ENCODE data around the gene LPIN1. TPM values are rescaled to one million over a fixed set of nuclear protein-coding genes. Genes with fewer than 3 reads are reported as not detected.

LPIN1 gene
- total and polyA plus RNA-seq, 4 donors = 10.1 to 27.4 (median 13.4) TPM

- H3K9me3 ChIP-seq (ENCODE audit: control insufficient read depth in 4 of 4, low read length in 3 of 4) = no peaks in the 10 kb centered on the region
- WGBS = 94% methylated on average over 12 of the region's 12 CpGs
- TF ChIP-seq GABPA (IDR thresholded peaks at IDR 0.05 in 1 of 2, conservative IDR thresholded peaks at IDR 0.05 in 1 of 2) = no peak
- DNase-seq (ENCODE audit: low spot score) = no peak
- H3K27me3 ChIP-seq (ENCODE audit: control insufficient read depth in 4 of 4, insufficient read depth in 4 of 4, low read length in 3 of 4) = no peaks in the 10 kb centered on the region
- peaks cover 14 to 42% (median 36%) of the 10 kb centered on the region in 4 donors for H3K36me3 ChIP-seq (ENCODE audit: control insufficient read depth in 4 of 4, insufficient read depth in 3 of 4, low read depth in 1 of 4, low read length in 3 of 4)
- no peak overlapping the region for H3K9ac ChIP-seq (ENCODE audit: low read depth in 1 of 2, low read length in 2 of 2)
- no peak overlapping the region for H3K27ac ChIP-seq (ENCODE audit: low read depth in 1 of 2, low read length in 2 of 2)
- H3K4me1 ChIP-seq (ENCODE audit: control insufficient read depth in 4 of 4, insufficient read depth in 4 of 4, low read length in 3 of 4) = no peaks in the 10 kb centered on the region
- H3K4me3 ChIP-seq (ENCODE audit: low read depth in 1 of 3, low read length in 3 of 3) = no peak overlapping the region
Measured at GRCh38 chr2:11809586-11810236, 63.3 kb downstream of the LPIN1 start.

GRCh38 chr2:11810237-11810977 lies 64.0 kb downstream of the LPIN1 start:
- Histone ChIP-seq H3K27me3 (ENCODE audit: control insufficient read depth in 4 of 4, insufficient read depth in 4 of 4, low read length in 3 of 4) (no peaks in the 10 kb centered on the region), H3K9ac (ENCODE audit: low read depth in 1 of 2, low read length in 2 of 2) (no peak overlapping the region), H3K36me3 (ENCODE audit: control insufficient read depth in 4 of 4, insufficient read depth in 3 of 4, low read depth in 1 of 4, low read length in 3 of 4) (peaks cover 20 to 42% (median 33%) of the 10 kb centered on the region in 4 donors), H3K4me3 (ENCODE audit: low read depth in 1 of 3, low read length in 3 of 3) (no peak overlapping the region), H3K9me3 (ENCODE audit: control insufficient read depth in 4 of 4, low read length in 3 of 4) (no peaks in the 10 kb centered on the region), H3K27ac (ENCODE audit: low read depth in 1 of 2, low read length in 2 of 2) (no peak overlapping the region), H3K4me1 (ENCODE audit: control insufficient read depth in 4 of 4, insufficient read depth in 4 of 4, low read length in 3 of 4) (no peaks in the 10 kb centered on the region)
- DNase-seq (ENCODE audit: low spot score) = no peak
- TF ChIP-seq REST (IDR thresholded peaks at IDR 0.05) (no peak), FOXA2 (IDR thresholded peaks at IDR 0.05) (no peak), TAF1 (conservative IDR thresholded peaks at IDR 0.05) (no peak), HNF4G (IDR thresholded peaks at IDR 0.05) (no peak), JUND (IDR thresholded peaks at IDR 0.05) (no peak), RXRA (IDR thresholded peaks at IDR 0.05) (no peak), NR2F2 (IDR thresholded peaks at IDR 0.05) (no peak), RAD21 (IDR thresholded peaks at IDR 0.05) (no peak), HNF4A (conservative IDR thresholded peaks at IDR 0.05) (no peak), SP1 (IDR thresholded peaks at IDR 0.05) (no peak), MAX (IDR thresholded peaks at IDR 0.05) (no peak), FOXA1 (IDR thresholded peaks at IDR 0.05) (no peak), YY1 (IDR thresholded peaks at IDR 0.05) (no peak), CTCF (IDR thresholded peaks at IDR 0.05; ENCODE audit: low read depth, low read length, missing input control) (no peak), EGR1 (IDR thresholded peaks at IDR 0.05; ENCODE audit: low read depth in 2 of 2) (no peak), ZBTB33 (IDR thresholded peaks at IDR 0.05) (no peak)
- WGBS = 95% methylated on average over 12 of the region's 12 CpGs

Data from liver (tissue), 9 donors.